ENCODE data around the gene ALDH1A1. TPM values are rescaled to one million over a fixed set of nuclear protein-coding genes. Genes with fewer than 3 reads are reported as not detected.

The ALDH1A1 gene
- total RNA-seq, 2 experiments from 2014 or later, result not detected

GRCh38 chr9:72931897-72932296 lies 21.0 kb downstream of the ALDH1A1 start:
- H3K4me3 Mint-ChIP-seq, result no peak overlapping the region
- ChIA-PET POLR2A (no interaction called here), CTCF (interaction anchor here (1.0 kb wide), 1 partner anchor 907 kb away, joined by 3 read pairs; no protein-coding TSS in a partner anchor)
- H3K27ac Mint-ChIP-seq, result no peak overlapping the region
- H3K9me3 Mint-ChIP-seq, result no peaks in the 10 kb centered on the region
- intact Hi-C loops (cut with micrococcal nuclease), result no loop called here
- no peak for DNase-seq
- no peaks in the 10 kb centered on the region for H3K4me1 Mint-ChIP-seq (ENCODE audit: low read depth)
- no peaks in the 10 kb centered on the region for H3K36me3 Mint-ChIP-seq
- no peaks in the 10 kb centered on the region for H3K27me3 Mint-ChIP-seq

- intact Hi-C loops (cut with micrococcal nuclease), result no loop called here
- Mint-ChIP-seq H3K27ac (no peak overlapping the region), H3K4me3 (no peak overlapping the region), H3K9me3 (no peaks in the 10 kb centered on the region), H3K4me1 (ENCODE audit: low read depth) (no peaks in the 10 kb centered on the region), H3K27me3 (no peaks in the 10 kb centered on the region), H3K36me3 (no peaks in the 10 kb centered on the region)
- no peak for DNase-seq
- ChIA-PET POLR2A (no interaction called here), CTCF (interaction anchor here (1.0 kb wide), 1 partner anchor 907 kb away, joined by 3 read pairs; no protein-coding TSS in a partner anchor)
Measured at GRCh38 chr9:72931437-72931836, 21.4 kb downstream of the ALDH1A1 start.

- H3K27me3 Mint-ChIP-seq, result no peaks in the 10 kb centered on the region
- intact Hi-C loops (cut with micrococcal nuclease), result no loop called here
- ChIA-PET CTCF (no interaction called here), POLR2A (no interaction called here)
- H3K36me3 Mint-ChIP-seq, result no peaks in the 10 kb centered on the region
- H3K9me3 Mint-ChIP-seq, result no peaks in the 10 kb centered on the region
- DNase-seq, result no peak
- no peaks in the 10 kb centered on the region for H3K4me1 Mint-ChIP-seq (ENCODE audit: low read depth)
- H3K27ac Mint-ChIP-seq, result no peak overlapping the region
- no peak overlapping the region for H3K4me3 Mint-ChIP-seq
Measured at GRCh38 chr9:72930828-72931227, 22.0 kb downstream of the ALDH1A1 start.

- DNase-seq, result no peak
- Mint-ChIP-seq H3K27ac (no peak overlapping the region), H3K36me3 (no peaks in the 10 kb centered on the region), H3K4me3 (no peak overlapping the region), H3K4me1 (ENCODE audit: low read depth) (no peaks in the 10 kb centered on the region), H3K27me3 (no peaks in the 10 kb centered on the region), H3K9me3 (no peaks in the 10 kb centered on the region)
- CTCF ChIA-PET, result no interaction called here
- POLR2A ChIA-PET, result no interaction called here
- intact Hi-C loops (cut with micrococcal nuclease), result no loop called here
Measured at GRCh38 chr9:72929542-72929941, 23.3 kb downstream of the ALDH1A1 start.

- POLR2A ChIA-PET, result no interaction called here
Measured at GRCh38 chr9:72928042-72928507, 24.8 kb downstream of the ALDH1A1 start.

GRCh38 chr9:72926506-72926905 lies 26.3 kb downstream of the ALDH1A1 start:
- ChIA-PET POLR2A (no interaction called here), CTCF (no interaction called here)
- Mint-ChIP-seq H3K9me3 (no peaks in the 10 kb centered on the region), H3K36me3 (no peaks in the 10 kb centered on the region), H3K4me3 (no peak overlapping the region), H3K27me3 (peaks cover 3% of the 10 kb centered on the region), H3K27ac (no peak overlapping the region), H3K4me1 (ENCODE audit: low read depth) (no peaks in the 10 kb centered on the region)
- no peak for DNase-seq
- intact Hi-C loops (cut with micrococcal nuclease), result no loop called here

More at GRCh38 chr9:72928042-72928507, 24.8 kb downstream of the ALDH1A1 start:
- CTCF ChIA-PET, result no interaction called here
- no peak overlapping the region for H3K27ac Mint-ChIP-seq
- no peaks in the 10 kb centered on the region for H3K4me1 Mint-ChIP-seq (ENCODE audit: low read depth)
- no peak for DNase-seq
- H3K36me3 Mint-ChIP-seq, result no peaks in the 10 kb centered on the region
- intact Hi-C loops (cut with micrococcal nuclease), result no loop called here
- H3K27me3 Mint-ChIP-seq, result no peaks in the 10 kb centered on the region
- H3K9me3 Mint-ChIP-seq, result no peaks in the 10 kb centered on the region
- H3K4me3 Mint-ChIP-seq, result no peak overlapping the region

GRCh38 chr9:72925891-72926290 lies 27.0 kb downstream of the ALDH1A1 start:
- DNase-seq, result no peak
- intact Hi-C loops (cut with micrococcal nuclease), result no loop called here
- Mint-ChIP-seq H3K27me3 (peaks cover 3% of the 10 kb centered on the region), H3K4me1 (ENCODE audit: low read depth) (no peaks in the 10 kb centered on the region), H3K27ac (no peak overlapping the region), H3K9me3 (no peaks in the 10 kb centered on the region), H3K36me3 (no peaks in the 10 kb centered on the region), H3K4me3 (no peak overlapping the region)
- CTCF ChIA-PET, result no interaction called here
- POLR2A ChIA-PET, result no interaction called here

- H3K27me3 Mint-ChIP-seq, result peaks cover 3% of the 10 kb centered on the region
- no peak overlapping the region for H3K27ac Mint-ChIP-seq
- no peaks in the 10 kb centered on the region for H3K4me1 Mint-ChIP-seq (ENCODE audit: low read depth)
- intact Hi-C loops (cut with micrococcal nuclease), result no loop called here
- no peaks in the 10 kb centered on the region for H3K36me3 Mint-ChIP-seq
- ChIA-PET POLR2A (no interaction called here), CTCF (no interaction called here)
- no peak for DNase-seq
- H3K4me3 Mint-ChIP-seq, result no peak overlapping the region
- no peaks in the 10 kb centered on the region for H3K9me3 Mint-ChIP-seq
Measured at GRCh38 chr9:72925126-72925789, 27.6 kb downstream of the ALDH1A1 start.

- Mint-ChIP-seq H3K27ac (no peak overlapping the region), H3K4me1 (ENCODE audit: low read depth) (no peaks in the 10 kb centered on the region), H3K4me3 (no peak overlapping the region), H3K27me3 (peaks cover 3% of the 10 kb centered on the region), H3K9me3 (no peaks in the 10 kb centered on the region), H3K36me3 (no peaks in the 10 kb centered on the region)
- no peak for DNase-seq
- ChIA-PET CTCF (no interaction called here), POLR2A (no interaction called here)
- intact Hi-C loops (cut with micrococcal nuclease), result no loop called here
Measured at GRCh38 chr9:72924154-72924790, 28.6 kb downstream of the ALDH1A1 start.

GRCh38 chr9:72923077-72923476 lies 29.8 kb downstream of the ALDH1A1 start:
- Mint-ChIP-seq H3K4me3 (no peak overlapping the region), H3K36me3 (no peaks in the 10 kb centered on the region), H3K9me3 (no peaks in the 10 kb centered on the region), H3K27ac (no peak overlapping the region), H3K27me3 (peaks cover 3% of the 10 kb centered on the region), H3K4me1 (ENCODE audit: low read depth) (no peaks in the 10 kb centered on the region)
- intact Hi-C loops (cut with micrococcal nuclease), result no loop called here
- no peak for DNase-seq
- ChIA-PET POLR2A (no interaction called here), CTCF (no interaction called here)

GRCh38 chr9:72921888-72922654 lies 30.8 kb downstream of the ALDH1A1 start:
- ChIA-PET POLR2A (no interaction called here), CTCF (no interaction called here)

GRCh38 chr9:72919246-72919945 lies 33.5 kb downstream of the ALDH1A1 start:
- H3K27me3 Mint-ChIP-seq, result peaks cover 3% of the 10 kb centered on the region
- intact Hi-C loops (cut with micrococcal nuclease), result no loop called here
- ChIA-PET CTCF (no interaction called here), POLR2A (no interaction called here)
- H3K36me3 Mint-ChIP-seq, result no peaks in the 10 kb centered on the region
- no peaks in the 10 kb centered on the region for H3K4me1 Mint-ChIP-seq (ENCODE audit: low read depth)
- no peak overlapping the region for H3K4me3 Mint-ChIP-seq
- DNase-seq, result no peak
- no peaks in the 10 kb centered on the region for H3K9me3 Mint-ChIP-seq
- H3K27ac Mint-ChIP-seq, result no peak overlapping the region

More at GRCh38 chr9:72921888-72922654, 30.8 kb downstream of the ALDH1A1 start:
- no peak for DNase-seq
- Mint-ChIP-seq H3K4me1 (ENCODE audit: low read depth) (no peaks in the 10 kb centered on the region), H3K27ac (no peak overlapping the region), H3K4me3 (no peak overlapping the region), H3K27me3 (peaks cover 3% of the 10 kb centered on the region), H3K9me3 (no peaks in the 10 kb centered on the region), H3K36me3 (no peaks in the 10 kb centered on the region)
- intact Hi-C loops (cut with micrococcal nuclease), result no loop called here
